Stromal cell of bone marrow (primary cell): Measurements from ENCODE around the gene DDB1.

Experiments
- DNase-seq: peaks from one replicate; pipeline ENCODE4 v3.0.0-alpha.2; 2012; ENCODE audit warnings: low read depth

DDB1 gene

GRCh38 chr11:61332797-61333549 lies at the start of gene DDB1, which contains the start of gene TKFC:
DDB1 (minus strand) TSS chr11:61333105; CDS start chr11:61332968, 137 bp downstream.
TKFC (plus strand) TSS chr11:61333228; CDS start chr11:61334729, 1,501 bp downstream.
- DNase-seq: peak; percentile 74

GRCh38 chr11:61380884-61381283 lies 48.0 kb upstream of the DDB1 start:
- no peak for DNase-seq

DNA sequence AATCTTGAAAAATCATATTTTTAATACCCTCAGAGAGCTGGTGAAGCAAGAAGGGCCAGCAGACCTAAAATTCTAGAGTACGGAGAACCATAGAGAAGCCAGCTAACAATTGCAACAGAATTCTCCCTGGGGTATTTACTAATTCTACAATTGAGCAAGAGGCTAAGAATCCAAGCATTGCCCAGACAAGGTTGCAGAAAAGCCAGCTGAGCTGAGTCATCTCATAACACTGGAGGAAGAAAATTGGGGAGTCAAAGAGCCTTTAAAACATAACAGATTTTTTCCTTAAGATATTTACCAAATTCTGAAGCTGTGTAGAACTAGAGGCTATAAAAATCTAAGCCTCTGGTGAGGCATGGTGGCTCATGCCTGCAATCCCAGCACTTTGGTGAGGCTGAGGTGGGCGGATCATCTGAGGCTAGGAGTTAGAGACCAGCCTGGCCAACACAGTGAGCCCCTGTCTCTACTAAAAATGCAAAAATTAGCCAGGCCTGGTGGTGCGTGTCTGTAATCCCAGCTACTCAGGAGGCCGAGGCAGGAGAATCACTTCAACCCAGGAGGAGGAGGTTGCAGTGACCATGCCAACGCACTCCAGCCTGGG lies 45.9 kb upstream of the DDB1 start:
- peak; percentile 99 for DNase-seq

GRCh38 chr11:61377461-61378160 lies 44.7 kb upstream of the DDB1 start:
- DNase-seq: peak; percentile 53

- DNase-seq: no peak
Measured at GRCh38 chr11:61375761-61376108, 42.8 kb upstream of the DDB1 start.

DNA sequence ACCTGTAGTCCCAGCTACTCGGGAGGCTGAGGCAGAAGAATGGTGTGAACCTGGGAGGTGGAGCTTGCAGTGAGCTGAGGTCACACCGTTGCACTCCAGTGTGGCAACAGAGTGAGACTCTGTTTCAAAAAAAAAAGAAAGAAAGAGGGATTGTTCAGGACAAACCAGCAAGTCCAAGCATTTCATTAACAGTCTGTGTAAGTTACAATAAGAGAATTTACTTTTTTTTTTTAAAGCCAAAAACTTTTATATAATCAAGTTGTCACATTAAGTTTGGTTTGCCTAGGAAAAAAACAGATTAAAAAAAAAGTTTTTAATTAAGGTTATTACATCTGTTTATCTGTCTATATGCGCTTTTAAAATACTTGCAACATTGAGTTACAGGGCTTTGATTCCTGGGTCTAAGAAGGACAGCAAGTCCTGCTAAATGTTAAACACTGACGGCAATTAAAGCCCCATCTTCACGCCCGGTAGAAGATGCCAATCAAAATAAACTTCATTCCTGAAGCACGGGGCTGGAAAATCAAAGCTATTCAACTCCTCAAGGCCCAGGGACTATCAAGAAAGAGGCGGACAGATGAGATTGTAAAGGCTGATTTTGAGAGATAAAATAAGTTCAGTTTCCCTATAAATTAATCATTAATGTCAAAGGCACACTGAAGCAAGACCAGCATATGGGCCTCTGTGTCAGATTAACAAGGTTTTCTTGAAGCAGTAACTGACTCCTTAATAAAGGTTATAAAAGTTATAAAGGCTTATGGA lies 39.9 kb upstream of the DDB1 start:
- no peak for DNase-seq

DNA sequence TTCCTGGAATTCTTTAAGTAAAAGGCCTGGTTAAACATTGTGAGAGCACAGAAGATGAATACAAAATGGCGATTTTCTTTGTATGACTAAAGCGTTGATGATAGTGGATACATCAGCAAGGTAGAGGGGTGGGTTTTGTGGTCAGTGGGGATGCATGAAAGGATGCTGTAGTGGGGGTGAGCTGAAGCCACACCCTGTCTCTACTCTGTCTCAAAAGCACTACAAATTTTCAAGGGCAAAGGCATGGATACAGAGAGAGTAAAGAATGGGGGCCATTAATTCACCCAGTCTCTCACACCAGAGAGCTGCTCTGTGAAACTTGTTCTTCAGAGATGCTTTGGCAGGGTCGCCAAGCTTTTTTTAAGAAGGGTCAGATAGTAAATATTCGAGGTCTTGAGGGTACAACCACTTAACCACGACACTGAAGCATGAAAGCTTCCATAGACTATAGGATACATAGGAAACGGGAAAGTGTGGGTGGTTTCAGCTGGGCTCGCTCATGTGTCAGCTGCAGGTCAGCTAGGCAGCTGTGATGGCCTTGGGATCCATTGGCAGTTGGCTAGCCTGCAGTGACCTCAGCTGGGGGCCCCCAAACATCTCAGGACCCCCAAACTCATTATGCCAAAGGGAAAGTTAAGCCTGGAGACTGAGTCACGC lies 37.6 kb upstream of the DDB1 start:
- DNase-seq: no peak

GRCh38 chr11:61369372-61370348 lies 36.8 kb upstream of the DDB1 start:
- DNase-seq: peak; percentile 94

- DNase-seq: no peak
Measured at GRCh38 chr11:61368646-61369045, 35.7 kb upstream of the DDB1 start.

- no peak for DNase-seq
Measured at GRCh38 chr11:61367406-61367805, 34.5 kb upstream of the DDB1 start.

- no peak for DNase-seq
Measured at GRCh38 chr11:61364012-61364675, 31.2 kb upstream of the DDB1 start.

GRCh38 chr11:61362542-61362875 lies 29.6 kb upstream of the DDB1 start:
- peak; percentile 33 for DNase-seq

DNA sequence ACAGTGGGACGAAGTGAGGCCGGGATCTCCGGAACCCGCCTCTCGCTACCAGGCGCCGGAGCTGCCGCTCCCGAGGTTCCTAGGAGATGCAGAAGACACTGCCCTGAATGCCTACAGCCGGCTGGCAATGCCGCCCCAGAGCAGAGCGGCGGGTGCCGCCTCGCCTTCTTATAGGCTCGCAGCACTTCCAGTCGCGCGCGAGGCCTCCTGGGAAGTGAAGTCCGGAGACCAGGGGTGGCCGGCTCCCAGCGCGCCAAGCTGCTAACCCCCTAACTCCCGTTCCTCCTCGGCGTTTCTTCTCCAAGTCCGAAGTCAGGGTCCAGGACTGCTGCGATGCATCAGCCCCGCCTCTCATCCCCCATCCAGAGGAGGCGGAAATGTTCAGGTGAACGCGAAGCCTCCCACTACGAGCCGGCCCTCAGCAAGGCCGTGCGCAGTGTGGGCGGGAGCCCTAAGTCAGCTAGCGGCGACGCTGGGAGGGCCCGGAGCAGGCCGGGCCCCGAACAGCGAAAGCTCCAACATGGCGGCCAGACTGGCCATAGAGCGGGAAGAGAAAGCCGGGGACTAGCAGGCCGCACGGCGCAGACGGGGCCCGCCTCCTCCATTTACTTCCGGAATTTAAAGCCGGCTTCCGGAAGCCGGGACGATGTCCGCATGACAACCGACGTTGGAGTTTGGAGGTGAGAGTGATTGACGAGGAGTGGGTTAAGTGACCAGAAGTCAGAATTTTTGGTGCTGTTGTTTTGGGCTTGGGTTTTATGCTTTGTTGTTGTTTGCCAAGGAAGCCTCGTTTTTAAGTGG lies 29.0 kb upstream of the DDB1 start, which contains the start of the genes CYB561A3 and TMEM138:
Gene CYB561A3 (minus strand): TSS at position 142 of the 801 bp plus-strand sequence. CDS start 5,169 bp downstream, outside the sequence.
Gene TMEM138 (plus strand): TSS at position 634 of the 801 bp plus-strand sequence. CDS start 2,017 bp downstream, outside the sequence.
- peak; percentile 87 for DNase-seq

- DNase-seq: no peak
Measured at GRCh38 chr11:61361237-61361740, 28.4 kb upstream of the DDB1 start.

DNA sequence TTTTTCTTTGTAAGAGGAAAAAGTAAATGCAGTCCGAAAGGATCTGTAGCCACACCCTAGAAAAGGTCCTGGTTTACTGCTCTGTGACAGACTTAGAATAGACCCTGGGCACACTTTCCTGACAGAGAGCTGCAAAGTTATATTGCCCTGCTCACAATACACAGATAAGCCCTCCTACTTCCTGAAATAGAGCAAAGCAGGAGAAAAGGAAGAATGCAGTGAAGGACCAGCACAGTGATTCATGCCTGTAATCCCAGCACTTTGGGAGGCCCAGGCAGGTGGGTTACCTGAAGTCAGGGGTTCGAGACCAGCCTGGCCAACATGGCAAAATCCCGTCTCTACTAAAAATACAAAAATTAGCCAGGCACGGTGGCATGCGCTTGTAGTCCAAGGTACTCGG lies 26.6 kb upstream of the DDB1 start:
- DNase-seq: no peak

DNA sequence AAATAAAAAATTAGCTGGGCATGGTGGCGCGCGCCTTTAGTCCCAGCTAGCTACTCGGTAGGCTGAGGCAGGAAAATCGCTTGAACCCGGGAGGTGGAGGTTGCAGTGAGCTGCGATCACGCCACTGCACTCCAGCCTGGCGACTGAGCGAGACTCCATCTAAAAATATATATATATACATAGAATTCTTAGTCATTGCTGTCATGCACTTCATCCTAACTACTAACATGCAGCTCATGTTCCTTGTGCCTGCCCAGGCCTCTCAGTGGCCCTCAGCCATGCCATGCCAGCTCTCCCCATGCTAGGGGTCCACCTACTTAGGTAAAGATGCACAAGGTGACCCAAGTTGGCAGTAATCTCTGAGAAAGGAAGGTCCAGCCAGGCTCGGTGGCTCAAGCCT lies 25.7 kb upstream of the DDB1 start:
- no peak for DNase-seq

DNA sequence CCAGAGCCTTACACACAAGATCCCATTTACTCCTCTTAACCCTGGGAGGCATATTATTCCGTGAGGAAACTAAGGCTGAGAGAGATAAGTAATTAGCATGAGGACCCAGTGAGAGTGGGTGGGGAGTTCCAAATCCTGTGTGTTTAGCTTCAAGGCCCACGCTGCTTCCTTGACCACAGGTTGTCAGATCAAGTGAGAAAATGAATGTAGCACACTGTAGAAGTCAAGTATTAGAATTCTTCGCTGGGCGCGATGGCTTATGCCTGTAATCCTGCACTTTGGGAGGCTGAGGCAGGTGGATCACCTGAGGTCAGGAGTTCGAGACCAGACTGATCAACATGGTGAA lies 25.0 kb upstream of the DDB1 start:
- DNase-seq: no peak

GRCh38 chr11:61357233-61357893 lies 24.5 kb upstream of the DDB1 start:
- DNase-seq: no peak
